ENCODE results near the gene EEFSEC. TPM values are rescaled to one million over a fixed set of nuclear protein-coding genes. Genes with fewer than 3 reads are reported as not detected.

The EEFSEC gene
- total RNA-seq, 1 experiment from 2014 or later = 9.6 TPM

- Histone ChIP-seq H4K20me1 (ENCODE audit: low read length) (no peaks in the 10 kb centered on the region), H3K27ac (ENCODE audit: low read length) (no peak overlapping the region), H3K4me2 (ENCODE audit: low read length) (no peak overlapping the region), H3K4me1 (ENCODE audit: insufficient read depth, low read length) (peaks cover 1% of the 10 kb centered on the region; the same call in 1 of the 2 replicates), H2AFZ (ENCODE audit: low read length) (no peak overlapping the region), H3K27me3 (ENCODE audit: low read length) (no peaks in the 10 kb centered on the region), H3F3A (ENCODE audit: low read length, unreplicated experiment) (no peaks in the 10 kb centered on the region), H3K9me3 (ENCODE audit: low read length) (no peaks in the 10 kb centered on the region), H3K79me2 (ENCODE audit: low read length) (no peaks in the 10 kb centered on the region), H3K36me3 (ENCODE audit: low read depth, low read length) (no peaks in the 10 kb centered on the region), H3K9me2 (replicated peaks; ENCODE audit: low read length) (no peaks in the 10 kb centered on the region), H3K4me3 (ENCODE audit: low read length) (no peak overlapping the region), H3K9ac (ENCODE audit: low read length) (no peak overlapping the region)
- POLR2A ChIA-PET (ENCODE audit: unreplicated experiment) = no interaction called here
- intact Hi-C loops (cut with micrococcal nuclease) = no loop called here
- TF ChIP-seq, protein P1, sequence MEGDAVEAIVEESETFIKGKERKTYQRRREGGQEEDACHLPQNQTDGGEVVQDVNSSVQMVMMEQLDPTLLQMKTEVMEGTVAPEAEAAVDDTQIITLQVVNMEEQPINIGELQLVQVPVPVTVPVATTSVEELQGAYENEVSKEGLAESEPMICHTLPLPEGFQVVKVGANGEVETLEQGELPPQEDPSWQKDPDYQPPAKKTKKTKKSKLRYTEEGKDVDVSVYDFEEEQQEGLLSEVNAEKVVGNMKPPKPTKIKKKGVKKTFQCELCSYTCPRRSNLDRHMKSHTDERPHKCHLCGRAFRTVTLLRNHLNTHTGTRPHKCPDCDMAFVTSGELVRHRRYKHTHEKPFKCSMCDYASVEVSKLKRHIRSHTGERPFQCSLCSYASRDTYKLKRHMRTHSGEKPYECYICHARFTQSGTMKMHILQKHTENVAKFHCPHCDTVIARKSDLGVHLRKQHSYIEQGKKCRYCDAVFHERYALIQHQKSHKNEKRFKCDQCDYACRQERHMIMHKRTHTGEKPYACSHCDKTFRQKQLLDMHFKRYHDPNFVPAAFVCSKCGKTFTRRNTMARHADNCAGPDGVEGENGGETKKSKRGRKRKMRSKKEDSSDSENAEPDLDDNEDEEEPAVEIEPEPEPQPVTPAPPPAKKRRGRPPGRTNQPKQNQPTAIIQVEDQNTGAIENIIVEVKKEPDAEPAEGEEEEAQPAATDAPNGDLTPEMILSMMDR (conservative IDR thresholded peaks at IDR 0.05; ENCODE audit: low read depth, low read length) = no peak
- no peak for TF ChIP-seq EZH2 (IDR thresholded peaks at IDR 0.05; ENCODE audit: low read length, unreplicated experiment)
- no TSS peak for BruUV-seq (replicated peaks)
- CTCF ChIA-PET = no interaction called here
- ATAC-seq = no peak
- DNase-seq = no peak
Observed at GRCh38 chr3:128328546-128329458, 175.5 kb downstream of the EEFSEC start.

- no peak overlapping the region for H2AFZ ChIP-seq (ENCODE audit: low read length)
- intact Hi-C loops (cut with micrococcal nuclease) = no loop called here
- H3K27me3 ChIP-seq (ENCODE audit: low read length) = no peaks in the 10 kb centered on the region
- H3F3A ChIP-seq (ENCODE audit: low read length, unreplicated experiment) = no peaks in the 10 kb centered on the region
- no peak overlapping the region for H3K4me3 ChIP-seq (ENCODE audit: low read length)
- H3K4me1 ChIP-seq (ENCODE audit: insufficient read depth, low read length) = no peaks in the 10 kb centered on the region
- no peaks in the 10 kb centered on the region for H3K79me2 ChIP-seq (ENCODE audit: low read length)
- DNase-seq = no peak
- POLR2A ChIA-PET (ENCODE audit: unreplicated experiment) = interaction anchor here (0.6 kb wide), 1 partner anchor 1281 kb away, joined by 11 read pairs; no protein-coding TSS in a partner anchor
- H3K9ac ChIP-seq (ENCODE audit: low read length) = no peak overlapping the region
- ATAC-seq = no peak
- no peaks in the 10 kb centered on the region for H4K20me1 ChIP-seq (ENCODE audit: low read length)
- TF ChIP-seq, protein P1 (conservative IDR thresholded peaks at IDR 0.05; ENCODE audit: low read depth, low read length) = no peak
- TF ChIP-seq EZH2phosphoT487 (IDR thresholded peaks at IDR 0.05; ENCODE audit: borderline replicate concordance, low read length) (no peak), EZH2 (IDR thresholded peaks at IDR 0.05; ENCODE audit: low read length, unreplicated experiment) (no peak)
- no TSS peak for BruUV-seq (replicated peaks)
- CTCF ChIA-PET = interaction anchor here (0.5 kb wide), 1 partner anchor 152 kb away, joined by 6 read pairs; no protein-coding TSS in a partner anchor
- H3K9me2 ChIP-seq (replicated peaks; ENCODE audit: low read length) = no peaks in the 10 kb centered on the region
- H3K9me3 ChIP-seq (ENCODE audit: low read length) = no peaks in the 10 kb centered on the region
- no peak overlapping the region for H3K4me2 ChIP-seq (ENCODE audit: low read length)
- no peak overlapping the region for H3K27ac ChIP-seq (ENCODE audit: low read length)
- no peaks in the 10 kb centered on the region for H3K36me3 ChIP-seq (ENCODE audit: low read depth, low read length)
Observed at GRCh38 chr3:128329491-128330213, 176.4 kb downstream of the EEFSEC start.

Measured in PC-3 (cell line).